Transverse colon (tissue), 4 donors: Measurements from ENCODE around the gene TPRX1.

Source experiments
- CTCF ChIP-seq, 5 experiments: fragments of 200-600 bp in 3 of 5; fragments of 450-650 bp in 2 of 5; sonication (generic) in 3 of 5; IDR thresholded peaks; 1 replicate in 2 of 5; 2 replicates in 3 of 5; pipeline ENCODE4 v1.5.1; 2016 to 2017; ENCODE audit warnings: antibody characterized with exemption in 5 of 5, inconsistent platforms in 3 of 5, mild to moderate bottlenecking in 2 of 5, moderate library complexity in 1 of 5
- POLR2A ChIP-seq: fragments of 450-650 bp; IDR thresholded peaks from one replicate; pipeline ENCODE4 v1.6.1; 2016; ENCODE audit warnings: antibody characterized with exemption, mild to moderate bottlenecking, moderate library complexity
- POLR2AphosphoS5 ChIP-seq, 3 donors: sonication (generic); formaldehyde crosslinking; IDR thresholded peaks; one replicate each; pipeline ENCODE4 v1.6.1; 2016; ENCODE audit warnings: antibody characterized with exemption in 3 of 3

- TF ChIP-seq CTCF (IDR thresholded peaks at IDR 0.05): no peak
- TF ChIP-seq POLR2A: no peak
- TF ChIP-seq POLR2AphosphoS5 (IDR thresholded peaks at IDR 0.05): no peak
These were observed 6.1 kb downstream of the TPRX1 start for GRCh38 chr19:47797996-47798903.
